HCT116 (cell line): Measurements from ENCODE around the gene MYO1F. TPM values are rescaled to one million over a fixed set of nuclear protein-coding genes. Genes with fewer than 3 reads are reported as not detected.

Experiments used
- ATAC-seq: fragments of 200-7000 bp; cut with Tn5 transposase; 2 replicates; pipeline ENCODE4 v1.9.1; 2020; ENCODE audit warnings: mild to moderate bottlenecking, moderate library complexity
- BruUV-seq: library from RNA; stranded (reverse); fragments of 400-500 nt; replicated peaks from 2 replicates; lab custom pipeline; 2021; lab: Mats Ljungman, UMichigan
- CTCF ChIA-PET: fragments of 300-600 bp; sonication (Branson Sonifier 250); formaldehyde crosslinking; loops from one replicate; lab custom pipeline; 2021; ENCODE audit warnings: antibody characterized with exemption; lab: Charles Lee
- POLR2A ChIA-PET: fragments of 300-600, 350-600 bp; sonication (Branson Sonifier 250); formaldehyde crosslinking; loops from one replicate; lab custom pipeline; 2021; ENCODE audit warnings: antibody characterized with exemption; lab: Charles Lee
- RAD21 ChIA-PET, 2 experiments: fragments of 300-600 bp; sonication (Branson Sonifier 250); formaldehyde crosslinking; loops; one replicate each; lab custom pipeline; 2023; ENCODE audit warnings: low total read pairs in 2 of 2; ENCODE audit not compliant: uncharacterized antibody in 2 of 2, unreplicated experiment in 2 of 2, low non-redundant PET in 1 of 2; lab: Charles Lee
- DNase-seq: peaks from one replicate; pipeline ENCODE4 v3.0.0-alpha.2; 2010; ENCODE audit warnings: low read depth, low spot score
- H2AFZ ChIP-seq: fragments of 200-600 bp; shearing (Covaris generic), sonication (generic); 2 replicates; pipeline ENCODE4 v1.6.1; 2017; ENCODE audit warnings: low read depth, mixed run types, mixed read lengths, antibody characterized with exemption, low read length; ENCODE audit not compliant: poor library complexity, severe bottlenecking
- H3K27ac ChIP-seq: 2 replicates; pipeline ENCODE4 v1.5.1; 2012; ENCODE audit warnings: low read depth, low read length
- H3K27me3 ChIP-seq: fragments of 200-600 bp; sonication (generic); 2 replicates; pipeline ENCODE4 v1.6.1; 2016; ENCODE audit warnings: mixed run types, low read length, mixed read lengths; ENCODE audit not compliant: insufficient read depth
- H3K36me3 ChIP-seq, 2 experiments: fragments of 200-500 bp in 1 of 2; fragments of 200-600 bp in 1 of 2; sonication (Bioruptor generic) in 1 of 2; sonication (generic) in 1 of 2; 2 replicates each; pipeline versions ENCODE4 v1.5.1 to v1.6.1; 2014 to 2016; ENCODE audit warnings: low read length in 2 of 2, inconsistent platforms in 1 of 2, mixed read lengths in 1 of 2, mixed run types in 1 of 2; ENCODE audit not compliant: insufficient read depth in 2 of 2, control insufficient read depth in 1 of 2
- H3K4me1 ChIP-seq, 2 experiments: fragments of 200-600 bp in 1 of 2; sonication (generic) in 1 of 2; 2 replicates each; pipeline versions ENCODE4 v1.5.1 to v1.6.1; 2012 to 2017; ENCODE audit warnings: low read length in 2 of 2, inconsistent platforms in 1 of 2, mild to moderate bottlenecking in 1 of 2, mixed read lengths in 1 of 2, mixed run types in 1 of 2, moderate library complexity in 1 of 2; ENCODE audit not compliant: insufficient read depth in 2 of 2, control insufficient read depth in 1 of 2
- H3K4me2 ChIP-seq: fragments of 200-600 bp; sonication (generic); 2 replicates; pipeline ENCODE4 v1.6.1; 2017; ENCODE audit warnings: mixed run types, low read length, mixed read lengths
- H3K4me3 ChIP-seq, 2 experiments: fragments of 200-600 bp in 1 of 2; sonication (generic) in 1 of 2; replicated peaks in 1 of 2; 2 replicates each; pipeline ENCODE4 v1.5.1; 2011 to 2016; ENCODE audit warnings: low read length in 2 of 2, control low read depth in 1 of 2, low read depth in 1 of 2, mild to moderate bottlenecking in 1 of 2, mixed read lengths in 1 of 2, mixed run types in 1 of 2
- H3K79me2 ChIP-seq: fragments of 200-600 bp; sonication (generic); 2 replicates; pipeline ENCODE4 v1.6.1; 2017; ENCODE audit warnings: mild to moderate bottlenecking, mixed run types, low read length, moderate library complexity, mixed read lengths; ENCODE audit not compliant: insufficient read depth
- H3K9ac ChIP-seq: fragments of 200-600 bp; sonication (generic); 2 replicates; pipeline ENCODE4 v1.6.1; 2016; ENCODE audit warnings: low read length, mixed read lengths
- H3K9me2 ChIP-seq: fragments of 200-600 bp; sonication (generic), shearing (Covaris generic); 2 replicates; pipeline ENCODE4 v1.6.1; 2017; ENCODE audit warnings: mixed run types, mild to moderate bottlenecking, moderate library complexity; ENCODE audit not compliant: insufficient read depth
- H3K9me3 ChIP-seq, 2 experiments: fragments of 200-500 bp in 1 of 2; fragments of 200-600 bp in 1 of 2; sonication (Bioruptor generic) in 1 of 2; sonication (generic) in 1 of 2; 2 replicates each; pipeline ENCODE4 v1.6.1; 2014 to 2017; ENCODE audit warnings: low read length in 2 of 2, mixed read lengths in 2 of 2, inconsistent platforms in 1 of 2, low read depth in 1 of 2, mild to moderate bottlenecking in 1 of 2, mixed run types in 1 of 2, moderate library complexity in 1 of 2; ENCODE audit not compliant: control insufficient read depth in 1 of 2, insufficient read depth in 1 of 2
- H4K20me1 ChIP-seq: fragments of 200-600 bp; sonication (generic), shearing (Covaris generic); 2 replicates; pipeline ENCODE4 v1.6.1; 2017; ENCODE audit warnings: mixed run types, mild to moderate bottlenecking, moderate library complexity; ENCODE audit not compliant: insufficient read depth
- CEBPB ChIP-seq: IDR thresholded peaks from 2 replicates; pipeline ENCODE4 v1.6.1; 2012; ENCODE audit warnings: low read depth
- EGR1 ChIP-seq: IDR thresholded peaks from 2 replicates; pipeline ENCODE4 v1.6.1; 2012; ENCODE audit warnings: low read depth
- FOSL1 ChIP-seq: IDR thresholded peaks from 2 replicates; pipeline ENCODE4 v1.6.1; 2012; ENCODE audit warnings: low read depth
- POLR2A ChIP-seq: IDR thresholded peaks from 2 replicates; pipeline ENCODE4 v1.7.0; 2011; ENCODE audit warnings: borderline replicate concordance; ENCODE audit not compliant: insufficient read depth, insufficient read length; ENCODE audit errors: extremely low read depth
- RAD21 ChIP-seq: IDR thresholded peaks from 2 replicates; pipeline ENCODE4 v1.6.1; 2012; ENCODE audit warnings: low read depth, mild to moderate bottlenecking
- SP1 ChIP-seq: IDR thresholded peaks from 2 replicates; pipeline ENCODE4 v1.6.1; 2012; ENCODE audit warnings: low read depth
- YY1 ChIP-seq: IDR thresholded peaks from 2 replicates; pipeline ENCODE4 v1.6.1; 2011; ENCODE audit warnings: low read length, low read depth, moderate library complexity, mild to moderate bottlenecking; ENCODE audit not compliant: insufficient replicate concordance; ENCODE audit errors: extremely low read depth
- ZFX ChIP-seq: fragments of 450-650 bp; IDR thresholded peaks from 2 replicates; pipeline ENCODE4 v1.6.1; 2017
- ZNF274 ChIP-seq: fragments of 200-500 bp; sonication (Bioruptor generic); IDR thresholded peaks from 2 replicates; pipeline ENCODE4 v1.6.1; 2014; ENCODE audit warnings: mild to moderate bottlenecking, low read depth, low read length, inconsistent platforms
- intact Hi-C: fragments of 100-400 bp; cut with micrococcal nuclease; formaldehyde crosslinking; loops from 2 replicates; pipeline ENCODE4 v1.10.0; 2022
- total RNA-seq: library from RNA; stranded (reverse); gene quantifications from one replicate; pipeline ENCODE4 v1.2.1, GENCODE V29; 2021; ENCODE audit not compliant: unreplicated experiment
- TF ChIP-seq, protein P1 (sequence below), 3 experiments: fragments of 200-600 bp in 1 of 3; sonication (generic) in 1 of 3; IDR thresholded peaks in 2 of 3; conservative IDR thresholded peaks in 1 of 3; 2 replicates each; pipeline ENCODE4 v1.5.1; 2012 to 2017; ENCODE audit warnings: low read depth in 2 of 3, low read length in 2 of 3, antibody characterized with exemption in 1 of 3, borderline replicate concordance in 1 of 3, control low read depth in 1 of 3, mild to moderate bottlenecking in 1 of 3, mixed read lengths in 1 of 3, mixed run types in 1 of 3, moderate library complexity in 1 of 3; ENCODE audit not compliant: insufficient read depth in 1 of 3
- TF ChIP-seq, protein P2 (sequence below): IDR thresholded peaks from 2 replicates; pipeline ENCODE4 v1.6.1; 2012
- TF ChIP-seq, protein P3 (sequence below): IDR thresholded peaks from 2 replicates; pipeline ENCODE4 v1.6.1; 2012; ENCODE audit warnings: low read depth
- TF ChIP-seq, protein P4 (sequence below): IDR thresholded peaks from 2 replicates; pipeline ENCODE4 v1.6.1; 2011; ENCODE audit warnings: mild to moderate bottlenecking, low read length, moderate library complexity; ENCODE audit not compliant: insufficient replicate concordance; ENCODE audit errors: extremely low read depth

Gene MYO1F
- total RNA-seq, 1 experiment from 2014 or later, result 0.39 TPM

DNA sequence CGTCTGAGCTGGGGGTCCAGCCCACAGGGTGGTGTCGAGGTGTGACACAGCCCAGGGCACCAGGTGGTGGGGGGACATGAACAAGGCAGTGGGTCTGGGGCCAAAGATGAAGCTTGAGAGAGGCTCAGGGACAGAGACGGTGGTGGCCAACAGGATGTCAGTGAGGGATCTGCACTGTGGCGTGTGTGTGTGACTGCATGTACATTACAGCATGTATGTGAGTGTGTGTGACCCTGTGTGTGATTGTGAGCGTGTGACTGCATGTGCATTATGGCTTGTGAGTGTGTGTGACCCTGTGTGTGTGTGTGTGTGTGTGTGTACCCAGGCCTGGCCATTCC lies 31.7 kb upstream of the MYO1F start:
- TF ChIP-seq RAD21 (no peak), FOSL1 (no peak), ZFX (no peak), CEBPB (no peak), POLR2A (no peak), SP1 (no peak), YY1 (no peak), ZNF274 (no peak), EGR1 (no peak)
- TF ChIP-seq, protein P1, sequence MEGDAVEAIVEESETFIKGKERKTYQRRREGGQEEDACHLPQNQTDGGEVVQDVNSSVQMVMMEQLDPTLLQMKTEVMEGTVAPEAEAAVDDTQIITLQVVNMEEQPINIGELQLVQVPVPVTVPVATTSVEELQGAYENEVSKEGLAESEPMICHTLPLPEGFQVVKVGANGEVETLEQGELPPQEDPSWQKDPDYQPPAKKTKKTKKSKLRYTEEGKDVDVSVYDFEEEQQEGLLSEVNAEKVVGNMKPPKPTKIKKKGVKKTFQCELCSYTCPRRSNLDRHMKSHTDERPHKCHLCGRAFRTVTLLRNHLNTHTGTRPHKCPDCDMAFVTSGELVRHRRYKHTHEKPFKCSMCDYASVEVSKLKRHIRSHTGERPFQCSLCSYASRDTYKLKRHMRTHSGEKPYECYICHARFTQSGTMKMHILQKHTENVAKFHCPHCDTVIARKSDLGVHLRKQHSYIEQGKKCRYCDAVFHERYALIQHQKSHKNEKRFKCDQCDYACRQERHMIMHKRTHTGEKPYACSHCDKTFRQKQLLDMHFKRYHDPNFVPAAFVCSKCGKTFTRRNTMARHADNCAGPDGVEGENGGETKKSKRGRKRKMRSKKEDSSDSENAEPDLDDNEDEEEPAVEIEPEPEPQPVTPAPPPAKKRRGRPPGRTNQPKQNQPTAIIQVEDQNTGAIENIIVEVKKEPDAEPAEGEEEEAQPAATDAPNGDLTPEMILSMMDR (IDR thresholded peaks at IDR 0.05 in 2 of 3, conservative IDR thresholded peaks at IDR 0.05 in 1 of 3; ENCODE audit: borderline replicate concordance in 1 of 3, insufficient read depth in 1 of 3, low read depth in 2 of 3, low read length in 2 of 3), result no peak
- TF ChIP-seq, protein P2, sequence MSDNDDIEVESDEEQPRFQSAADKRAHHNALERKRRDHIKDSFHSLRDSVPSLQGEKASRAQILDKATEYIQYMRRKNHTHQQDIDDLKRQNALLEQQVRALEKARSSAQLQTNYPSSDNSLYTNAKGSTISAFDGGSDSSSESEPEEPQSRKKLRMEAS, result no peak
- TF ChIP-seq, protein P3, sequence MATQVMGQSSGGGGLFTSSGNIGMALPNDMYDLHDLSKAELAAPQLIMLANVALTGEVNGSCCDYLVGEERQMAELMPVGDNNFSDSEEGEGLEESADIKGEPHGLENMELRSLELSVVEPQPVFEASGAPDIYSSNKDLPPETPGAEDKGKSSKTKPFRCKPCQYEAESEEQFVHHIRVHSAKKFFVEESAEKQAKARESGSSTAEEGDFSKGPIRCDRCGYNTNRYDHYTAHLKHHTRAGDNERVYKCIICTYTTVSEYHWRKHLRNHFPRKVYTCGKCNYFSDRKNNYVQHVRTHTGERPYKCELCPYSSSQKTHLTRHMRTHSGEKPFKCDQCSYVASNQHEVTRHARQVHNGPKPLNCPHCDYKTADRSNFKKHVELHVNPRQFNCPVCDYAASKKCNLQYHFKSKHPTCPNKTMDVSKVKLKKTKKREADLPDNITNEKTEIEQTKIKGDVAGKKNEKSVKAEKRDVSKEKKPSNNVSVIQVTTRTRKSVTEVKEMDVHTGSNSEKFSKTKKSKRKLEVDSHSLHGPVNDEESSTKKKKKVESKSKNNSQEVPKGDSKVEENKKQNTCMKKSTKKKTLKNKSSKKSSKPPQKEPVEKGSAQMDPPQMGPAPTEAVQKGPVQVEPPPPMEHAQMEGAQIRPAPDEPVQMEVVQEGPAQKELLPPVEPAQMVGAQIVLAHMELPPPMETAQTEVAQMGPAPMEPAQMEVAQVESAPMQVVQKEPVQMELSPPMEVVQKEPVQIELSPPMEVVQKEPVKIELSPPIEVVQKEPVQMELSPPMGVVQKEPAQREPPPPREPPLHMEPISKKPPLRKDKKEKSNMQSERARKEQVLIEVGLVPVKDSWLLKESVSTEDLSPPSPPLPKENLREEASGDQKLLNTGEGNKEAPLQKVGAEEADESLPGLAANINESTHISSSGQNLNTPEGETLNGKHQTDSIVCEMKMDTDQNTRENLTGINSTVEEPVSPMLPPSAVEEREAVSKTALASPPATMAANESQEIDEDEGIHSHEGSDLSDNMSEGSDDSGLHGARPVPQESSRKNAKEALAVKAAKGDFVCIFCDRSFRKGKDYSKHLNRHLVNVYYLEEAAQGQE, result no peak
- TF ChIP-seq, protein P4, sequence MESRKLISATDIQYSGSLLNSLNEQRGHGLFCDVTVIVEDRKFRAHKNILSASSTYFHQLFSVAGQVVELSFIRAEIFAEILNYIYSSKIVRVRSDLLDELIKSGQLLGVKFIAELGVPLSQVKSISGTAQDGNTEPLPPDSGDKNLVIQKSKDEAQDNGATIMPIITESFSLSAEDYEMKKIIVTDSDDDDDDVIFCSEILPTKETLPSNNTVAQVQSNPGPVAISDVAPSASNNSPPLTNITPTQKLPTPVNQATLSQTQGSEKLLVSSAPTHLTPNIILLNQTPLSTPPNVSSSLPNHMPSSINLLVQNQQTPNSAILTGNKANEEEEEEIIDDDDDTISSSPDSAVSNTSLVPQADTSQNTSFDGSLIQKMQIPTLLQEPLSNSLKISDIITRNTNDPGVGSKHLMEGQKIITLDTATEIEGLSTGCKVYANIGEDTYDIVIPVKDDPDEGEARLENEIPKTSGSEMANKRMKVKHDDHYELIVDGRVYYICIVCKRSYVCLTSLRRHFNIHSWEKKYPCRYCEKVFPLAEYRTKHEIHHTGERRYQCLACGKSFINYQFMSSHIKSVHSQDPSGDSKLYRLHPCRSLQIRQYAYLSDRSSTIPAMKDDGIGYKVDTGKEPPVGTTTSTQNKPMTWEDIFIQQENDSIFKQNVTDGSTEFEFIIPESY, result no peak
- H3K79me2 ChIP-seq, result no peaks in the 10 kb centered on the region
- RAD21 ChIA-PET, result no interaction called here
- intact Hi-C loops, result no loop called here
- peaks cover 0 to 5% of the 10 kb centered on the region in 2 experiments; a peak in 2 of 4 replicates for H3K9me3 ChIP-seq
- peak overlapping the region; percentile 97 for H3K4me2 ChIP-seq
- no peak overlapping the region for H2AFZ ChIP-seq
- DNase-seq, result no peak
- peak overlapping the region; percentile 86 for H3K27ac ChIP-seq
- no TSS peak for BruUV-seq
- ATAC-seq, result no peak
- peak overlapping the region; percentile 70 to 79 for H3K4me3 ChIP-seq
- H3K9me2 ChIP-seq, result no peaks in the 10 kb centered on the region
- POLR2A ChIA-PET, result no interaction called here
- no peaks in the 10 kb centered on the region for H3K36me3 ChIP-seq
- H3K4me1 ChIP-seq, result peaks cover 10 to 31% of the 10 kb centered on the region in 2 experiments
- no peaks in the 10 kb centered on the region for H3K27me3 ChIP-seq
- H4K20me1 ChIP-seq, result no peaks in the 10 kb centered on the region
- H3K9ac ChIP-seq, result peak overlapping the region; percentile 73
- CTCF ChIA-PET, result no interaction called here
